HG03575 (cell line): ENCODE measurements around the gene YWHAG.

Experiments used
- ATAC-seq: cut with Tn5 transposase; IDR thresholded peaks from one replicate; pipeline ENCODE4 v1.9.1; 2021; ENCODE audit not compliant: unreplicated experiment, insufficient number of reproducible peaks, low FRiP score; ENCODE audit errors: extremely low read depth

YWHAG gene

GRCh38 chr7:76285604-76286374 is 73.0 kb downstream of the YWHAG start:
- ATAC-seq: no peak

GRCh38 chr7:76283254-76284159 is 75.3 kb downstream of the YWHAG start:
- no peak for ATAC-seq

- ATAC-seq: no peak
Observed at GRCh38 chr7:76282344-76283253, 76.2 kb downstream of the YWHAG start.

- no peak for ATAC-seq
Observed at GRCh38 chr7:76281706-76282343, 77.0 kb downstream of the YWHAG start.

GRCh38 chr7:76281006-76281705 is 77.6 kb downstream of the YWHAG start:
- ATAC-seq: no peak

GRCh38 chr7:76280408-76280807 is 78.4 kb downstream of the YWHAG start:
- no peak for ATAC-seq

GRCh38 chr7:76278540-76278939 is 80.3 kb downstream of the YWHAG start:
- no peak for ATAC-seq
